Measurements from ENCODE around the gene S100A9.

Gene S100A9

DNA sequence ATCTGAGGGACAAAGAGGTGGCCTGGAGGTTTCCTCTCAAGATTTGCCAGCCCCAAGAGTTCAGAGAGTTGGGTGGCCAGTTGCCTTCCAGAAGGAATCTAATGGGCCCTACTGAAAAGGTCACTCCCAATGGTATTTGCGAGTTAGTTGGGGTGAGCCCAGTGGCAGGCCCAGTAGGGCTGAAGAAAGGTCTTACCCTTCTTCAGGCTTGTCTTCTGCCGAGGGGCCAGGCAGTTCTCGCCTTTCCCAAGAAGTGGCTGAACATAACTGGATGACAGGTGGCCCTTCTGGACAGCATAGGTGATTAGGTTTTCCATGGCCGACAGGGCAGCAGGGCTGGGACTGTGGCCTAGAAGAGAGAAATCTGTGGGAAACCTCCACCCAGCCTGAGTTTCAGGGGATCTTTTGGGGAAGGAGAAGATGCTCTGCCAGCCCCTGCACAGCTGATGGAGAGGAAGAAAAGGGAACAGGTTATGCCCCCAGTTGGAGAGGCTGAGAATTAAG, 16.2 kb upstream of the S100A9 start:
- H3K4me3 ChIP-seq (ENCODE audit: low read depth, low read length): no peak overlapping the region

DNA sequence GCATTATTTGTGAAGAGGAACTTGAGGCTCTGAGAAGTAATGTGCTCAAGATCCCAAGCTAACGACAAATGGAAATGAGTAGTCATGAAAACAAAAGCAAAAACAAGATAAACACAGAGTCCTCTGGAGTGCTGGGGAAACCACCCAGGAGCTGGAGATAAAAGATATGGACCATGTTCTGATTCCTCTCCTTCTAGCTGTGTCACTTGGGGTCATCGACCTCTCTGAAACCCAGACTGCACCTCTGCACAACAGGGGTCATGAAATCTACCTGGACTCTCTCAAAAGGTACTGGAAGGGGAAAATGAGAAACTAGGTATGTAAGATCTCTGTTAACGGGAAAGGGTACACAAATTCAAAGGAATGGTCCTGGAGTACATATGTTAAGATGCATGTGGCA, 15.5 kb upstream of the S100A9 start:
- TF ChIP-seq, protein P1, sequence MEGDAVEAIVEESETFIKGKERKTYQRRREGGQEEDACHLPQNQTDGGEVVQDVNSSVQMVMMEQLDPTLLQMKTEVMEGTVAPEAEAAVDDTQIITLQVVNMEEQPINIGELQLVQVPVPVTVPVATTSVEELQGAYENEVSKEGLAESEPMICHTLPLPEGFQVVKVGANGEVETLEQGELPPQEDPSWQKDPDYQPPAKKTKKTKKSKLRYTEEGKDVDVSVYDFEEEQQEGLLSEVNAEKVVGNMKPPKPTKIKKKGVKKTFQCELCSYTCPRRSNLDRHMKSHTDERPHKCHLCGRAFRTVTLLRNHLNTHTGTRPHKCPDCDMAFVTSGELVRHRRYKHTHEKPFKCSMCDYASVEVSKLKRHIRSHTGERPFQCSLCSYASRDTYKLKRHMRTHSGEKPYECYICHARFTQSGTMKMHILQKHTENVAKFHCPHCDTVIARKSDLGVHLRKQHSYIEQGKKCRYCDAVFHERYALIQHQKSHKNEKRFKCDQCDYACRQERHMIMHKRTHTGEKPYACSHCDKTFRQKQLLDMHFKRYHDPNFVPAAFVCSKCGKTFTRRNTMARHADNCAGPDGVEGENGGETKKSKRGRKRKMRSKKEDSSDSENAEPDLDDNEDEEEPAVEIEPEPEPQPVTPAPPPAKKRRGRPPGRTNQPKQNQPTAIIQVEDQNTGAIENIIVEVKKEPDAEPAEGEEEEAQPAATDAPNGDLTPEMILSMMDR (IDR thresholded peaks at IDR 0.05; ENCODE audit: low read depth, low read length): no peak
- H3K4me3 ChIP-seq (ENCODE audit: low read depth, low read length): no peak overlapping the region

More for the DNA sequence above, 16.2 kb upstream of the S100A9 start:
- TF ChIP-seq, protein P1 (IDR thresholded peaks at IDR 0.05; ENCODE audit: low read depth, low read length): no peak

DNA sequence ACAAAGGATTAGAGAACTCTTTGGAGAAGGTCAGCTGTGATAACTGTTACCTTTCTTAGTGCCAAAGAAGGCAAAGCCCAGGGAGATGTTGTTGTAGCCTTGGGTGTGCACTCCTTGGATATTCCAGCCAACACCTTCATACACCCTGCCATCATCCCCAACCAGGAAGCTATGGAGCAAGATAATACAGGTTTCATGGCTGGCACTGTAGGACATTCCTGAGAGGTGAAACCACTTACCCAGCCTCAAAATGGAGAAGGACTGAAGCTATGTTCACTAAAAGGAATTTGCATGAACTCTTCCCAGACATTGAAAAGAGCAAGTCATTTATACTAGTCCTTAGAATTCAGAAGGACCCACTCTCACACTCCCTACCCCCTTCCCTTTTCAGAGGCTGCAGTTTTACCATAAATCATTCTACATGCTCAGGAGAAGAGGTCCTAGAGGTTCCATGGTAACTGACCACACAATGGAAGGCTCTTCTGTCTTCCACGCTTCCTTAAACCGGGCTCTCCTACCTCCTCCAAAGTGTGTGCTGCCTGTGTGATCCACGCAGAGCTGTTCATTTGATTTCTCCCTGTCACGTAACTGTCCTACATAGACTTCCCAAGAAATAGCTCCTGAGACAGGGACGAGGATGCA, 14.5 kb upstream of the S100A9 start:
- TF ChIP-seq, protein P1 (IDR thresholded peaks at IDR 0.05; ENCODE audit: low read depth, low read length): no peak
- no peak overlapping the region for H3K4me3 ChIP-seq (ENCODE audit: low read depth, low read length)

DNA sequence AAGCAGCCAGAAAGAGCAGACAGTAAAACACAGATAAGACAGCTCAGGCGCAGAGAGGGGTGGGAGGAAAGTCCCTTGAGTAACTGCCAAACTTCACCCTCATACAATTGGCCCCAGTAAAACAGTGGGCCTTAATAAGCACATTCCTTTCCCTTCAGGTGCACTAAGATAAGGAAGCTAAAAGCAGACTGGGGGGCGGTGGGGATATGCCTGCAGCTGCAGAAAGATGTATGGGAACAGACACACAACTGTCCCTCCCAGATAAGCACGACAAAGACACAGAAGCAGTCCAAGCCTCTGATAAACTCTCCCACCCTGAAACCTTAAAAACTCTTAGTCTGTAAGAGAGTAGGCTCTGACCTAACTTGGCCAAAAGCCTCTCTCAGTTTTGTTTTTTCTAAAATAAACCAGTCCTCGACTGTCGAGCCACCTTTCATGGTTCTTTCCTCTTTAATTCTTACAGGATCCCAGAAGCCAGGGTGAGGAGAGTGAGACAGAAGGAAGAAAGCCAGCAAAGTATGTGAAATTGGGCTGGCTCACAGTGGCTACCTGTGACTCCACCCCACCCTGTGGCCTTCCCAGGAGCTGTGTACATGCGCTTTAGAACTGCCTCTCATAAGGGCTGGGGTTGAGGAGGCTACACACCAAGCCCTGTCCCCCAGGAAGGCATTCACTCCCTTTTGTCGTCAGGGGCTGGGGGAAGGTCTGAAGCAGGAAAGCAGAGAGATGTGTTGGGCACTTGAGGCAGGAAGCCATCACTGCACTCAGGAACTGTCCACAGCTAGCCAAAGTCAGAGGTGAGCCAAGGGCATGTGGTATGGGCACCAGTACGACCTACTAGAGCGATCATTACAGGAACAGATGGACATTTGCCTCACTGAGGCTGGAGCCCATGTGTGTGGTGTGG, 13.6 kb upstream of the S100A9 start:
- TF ChIP-seq, protein P1 (IDR thresholded peaks at IDR 0.05; ENCODE audit: low read depth, low read length): no peak
- H3K4me3 ChIP-seq (ENCODE audit: low read depth, low read length): no peak overlapping the region

DNA sequence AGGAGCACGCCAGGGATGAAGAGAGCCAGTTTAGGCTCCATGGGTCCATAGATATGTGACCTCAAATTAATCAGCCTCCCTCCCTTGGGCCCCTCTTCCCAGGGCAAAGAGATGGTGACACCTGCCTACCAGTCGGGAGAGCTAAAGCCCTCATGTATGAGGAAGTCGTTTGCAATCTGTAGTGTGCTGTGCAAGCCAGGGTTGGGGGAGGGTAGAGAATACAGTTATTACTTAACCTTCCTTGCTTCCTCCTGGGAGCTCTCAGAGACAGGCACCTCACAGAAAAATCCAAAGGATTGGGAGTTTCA, 13.0 kb upstream of the S100A9 start:
- TF ChIP-seq, protein P1 (IDR thresholded peaks at IDR 0.05; ENCODE audit: low read depth, low read length): no peak
- H3K4me3 ChIP-seq (ENCODE audit: low read depth, low read length): no peak overlapping the region

DNA sequence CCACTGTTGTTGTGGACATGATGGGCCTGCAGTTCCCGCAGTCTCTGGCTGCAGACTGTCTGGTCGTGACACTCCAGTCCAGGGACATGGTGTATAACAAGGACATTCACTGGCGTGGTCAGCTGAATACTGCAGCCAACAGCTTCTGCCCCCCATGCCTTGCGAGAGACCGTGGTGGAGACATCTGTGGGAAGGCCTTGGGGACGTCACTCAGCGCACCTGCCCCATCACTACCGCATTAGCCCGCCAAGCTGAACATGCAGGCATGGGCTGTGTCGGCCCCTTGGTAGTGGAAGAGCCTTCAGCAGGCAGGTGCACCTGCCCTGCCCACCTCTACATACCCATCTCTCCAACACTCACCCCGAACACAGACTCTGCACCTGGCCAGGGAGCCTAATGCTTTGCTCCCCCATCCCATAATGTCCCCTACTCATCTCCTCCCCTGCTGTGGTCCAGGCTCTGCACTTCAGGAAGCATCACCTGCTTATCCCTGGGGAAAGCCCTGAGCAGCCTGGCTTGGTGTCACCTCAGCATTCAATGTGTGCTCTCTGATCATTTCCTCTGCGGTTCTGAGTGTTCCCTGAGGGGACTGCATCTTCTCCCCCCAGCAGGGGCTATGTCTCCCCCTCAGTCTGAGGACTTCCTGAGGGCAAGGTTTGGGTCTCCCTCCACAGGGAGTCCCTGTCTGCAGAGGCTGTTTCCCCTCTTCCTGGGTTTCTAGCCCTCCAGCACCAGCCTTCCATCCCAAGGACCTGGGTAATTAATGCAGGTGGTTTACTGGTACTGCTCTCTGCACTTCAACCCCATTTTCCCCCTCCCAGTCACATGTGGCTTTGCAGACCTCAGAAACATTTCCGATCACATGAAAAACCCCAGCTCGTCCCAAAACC, 12.2 kb upstream of the S100A9 start:
- TF ChIP-seq, protein P1 (IDR thresholded peaks at IDR 0.05; ENCODE audit: low read depth, low read length): no peak
- no peak overlapping the region for H3K4me3 ChIP-seq (ENCODE audit: low read depth, low read length)
